Panc1 (cell line): ENCODE measurements around the gene FOXF2. TPM values are rescaled to one million over a fixed set of nuclear protein-coding genes. Genes with fewer than 3 reads are reported as not detected.

ENCODE experiments used
- ATAC-seq: fragments of 200-7000 bp; cut with Tn5 transposase; 2 replicates; pipeline ENCODE4 v1.9.1; 2020; ENCODE audit warnings: mild to moderate bottlenecking, moderate library complexity
- BruUV-seq: library from RNA; stranded (reverse); fragments of 400-500 nt; replicated peaks from 2 replicates; lab custom pipeline; 2021; lab: Mats Ljungman, UMichigan
- CTCF ChIA-PET: fragments of 300-600 bp; sonication (Branson Sonifier 250); formaldehyde crosslinking; loops from one replicate; lab custom pipeline; 2022; ENCODE audit warnings: antibody characterized with exemption; lab: Charles Lee
- POLR2A ChIA-PET: fragments of 300-600 bp; sonication (Branson Sonifier 250); formaldehyde crosslinking; loops from one replicate; lab custom pipeline; 2022; ENCODE audit warnings: antibody characterized with exemption; lab: Charles Lee
- DNase-seq: peaks from one replicate; pipeline ENCODE4 v3.0.0-alpha.2; 2010; ENCODE audit warnings: low read depth, low spot score
- H3K27ac ChIP-seq: 2 replicates; pipeline ENCODE4 v1.5.1; 2011; ENCODE audit warnings: mild to moderate bottlenecking, low read length, inconsistent platforms
- H3K27me3 ChIP-seq: fragments of 200-500 bp; sonication (Bioruptor generic); 2 replicates; pipeline ENCODE4 v1.6.0; 2014; ENCODE audit warnings: low read length, inconsistent platforms; ENCODE audit not compliant: control insufficient read depth, insufficient read depth
- H3K36me3 ChIP-seq: fragments of 200-500 bp; sonication (Bioruptor generic); 2 replicates; pipeline ENCODE4 v1.5.1; 2014; ENCODE audit warnings: inconsistent platforms, mild to moderate bottlenecking, low read length, moderate library complexity; ENCODE audit not compliant: control insufficient read depth, insufficient read depth
- H3K4me1 ChIP-seq: 2 replicates; pipeline ENCODE4 v1.5.1; 2011; ENCODE audit warnings: inconsistent platforms, mild to moderate bottlenecking, low read length, moderate library complexity; ENCODE audit not compliant: control insufficient read depth, insufficient read depth
- H3K4me3 ChIP-seq, 2 experiments: 2 replicates each; pipeline ENCODE4 v1.5.1; 2011 to 2012; ENCODE audit warnings: low read depth in 2 of 2, low read length in 2 of 2, mild to moderate bottlenecking in 2 of 2, inconsistent platforms in 1 of 2, moderate library complexity in 1 of 2
- H3K9me3 ChIP-seq: fragments of 200-500 bp; sonication (Bioruptor generic); 2 replicates; pipeline ENCODE4 v1.5.1; 2014; ENCODE audit warnings: low read depth, mild to moderate bottlenecking, inconsistent platforms, low read length, moderate library complexity; ENCODE audit not compliant: control insufficient read depth, insufficient read depth
- CTCF ChIP-seq: fragments of 450-650 bp; IDR thresholded peaks from 2 replicates; pipeline ENCODE4 v1.5.1; 2017; ENCODE audit warnings: mild to moderate bottlenecking
- POLR2AphosphoS5 ChIP-seq: IDR thresholded peaks from 2 replicates; pipeline ENCODE4 v1.6.1; 2012; ENCODE audit warnings: mild to moderate bottlenecking, low read depth, low read length, moderate library complexity
- REST ChIP-seq, 2 experiments: IDR thresholded peaks; 2 replicates each; pipeline ENCODE4 v1.6.1; 2011 to 2012; ENCODE audit warnings: low read depth in 2 of 2, control low read depth in 1 of 2, low read length in 1 of 2, mild to moderate bottlenecking in 1 of 2, moderate library complexity in 1 of 2; ENCODE audit not compliant: insufficient read depth in 1 of 2
- SIN3A ChIP-seq: IDR thresholded peaks from 2 replicates; pipeline ENCODE4 v1.6.1; 2012; ENCODE audit warnings: low read depth, mild to moderate bottlenecking, low read length, moderate library complexity, borderline replicate concordance; ENCODE audit not compliant: insufficient read depth
- TCF7L2 ChIP-seq: IDR thresholded peaks from 2 replicates; pipeline ENCODE4 v1.6.1; 2011; ENCODE audit warnings: mild to moderate bottlenecking, low read depth, low read length, inconsistent platforms
- in situ Hi-C: cut with HindIII; loops from 2 replicates; pipeline ENCODE4 v1.10.0; 2016; ENCODE audit warnings: low sequenced_read_pairs, low pct_unique_long_range_greater_than_20kb
- intact Hi-C: fragments of 100-400 bp; cut with micrococcal nuclease; formaldehyde crosslinking; loops from one replicate; pipeline ENCODE4 v1.10.0; 2022; ENCODE audit not compliant: unreplicated experiment
- total RNA-seq: library from RNA; stranded (reverse); gene quantifications from one replicate; pipeline ENCODE4 v1.2.1, GENCODE V29; 2021; ENCODE audit not compliant: unreplicated experiment

FOXF2 gene
- total RNA-seq, 1 experiment from 2014 or later = 12.7 TPM

GRCh38 chr6:1402868-1403267 lies 13.5 kb downstream of the FOXF2 start:
- Histone ChIP-seq H3K27me3 (no peaks in the 10 kb centered on the region), H3K9me3 (no peaks in the 10 kb centered on the region), H3K4me1 (no peaks in the 10 kb centered on the region), H3K27ac (no peak overlapping the region), H3K36me3 (no peaks in the 10 kb centered on the region), H3K4me3 (no peak overlapping the region)
- TF ChIP-seq REST (IDR thresholded peaks at IDR 0.05; ENCODE audit: insufficient read depth in 1 of 2, low read depth in 2 of 2, low read length in 1 of 2) (no peak), CTCF (no peak), SIN3A (no peak), TCF7L2 (no peak)
- no peak for ATAC-seq
- ChIA-PET POLR2A (no interaction called here), CTCF (no interaction called here)
- in situ Hi-C loops (no loop called here), intact Hi-C loops (no loop called here)
- DNase-seq = no peak
- no TSS peak for BruUV-seq

GRCh38 chr6:1403851-1404712 lies 14.7 kb downstream of the FOXF2 start:
- ChIA-PET CTCF (no interaction called here), POLR2A (no interaction called here)
- in situ Hi-C loops = no loop called here
- H3K4me3 ChIP-seq = no peak overlapping the region
- BruUV-seq = no TSS peak
- no peaks in the 10 kb centered on the region for H3K27me3 ChIP-seq
- H3K36me3 ChIP-seq = no peaks in the 10 kb centered on the region
- no peaks in the 10 kb centered on the region for H3K9me3 ChIP-seq
- ATAC-seq (no peak), DNase-seq (no peak)
- intact Hi-C loops = no loop called here
- TF ChIP-seq POLR2AphosphoS5 (no peak), CTCF (no peak), TCF7L2 (no peak), SIN3A (no peak), REST (IDR thresholded peaks at IDR 0.05; ENCODE audit: insufficient read depth in 1 of 2, low read depth in 2 of 2, low read length in 1 of 2) (no peak)
- H3K27ac ChIP-seq = no peak overlapping the region
- H3K4me1 ChIP-seq = no peaks in the 10 kb centered on the region
